Germinal center (tissue), 1 donor: ENCODE results near the gene SLC5A1.
"Not testable (repeated sequence)": the region's sequence is repeated elsewhere in the genome, so short reads cannot be mapped to it uniquely, and the experiment has no call there.

Experiments
- DNase-seq: peaks from one replicate; pipeline ENCODE4 v3.0.0; 2012; ENCODE audit warnings: mixed read lengths, low spot score

The SLC5A1 gene

GRCh38 chr22:32144496-32145274 lies 101.6 kb downstream of the SLC5A1 start:
- DNase-seq, result peak; percentile 34

- DNase-seq, result not testable (repeated sequence)
These were observed 104.1 kb downstream of the SLC5A1 start for GRCh38 chr22:32147128-32147527.

- DNase-seq, result not testable (repeated sequence)
These were observed 105.3 kb downstream of the SLC5A1 start for GRCh38 chr22:32148372-32148771.

- DNase-seq, result not testable (repeated sequence)
These were observed 107.6 kb downstream of the SLC5A1 start for GRCh38 chr22:32150647-32151046.

GRCh38 chr22:32151641-32152040 lies 108.6 kb downstream of the SLC5A1 start:
- not testable (repeated sequence) for DNase-seq

GRCh38 chr22:32154727-32155126 lies 111.7 kb downstream of the SLC5A1 start:
- DNase-seq, result not testable (repeated sequence)

- not testable (repeated sequence) for DNase-seq
These were observed 114.6 kb downstream of the SLC5A1 start for GRCh38 chr22:32157632-32158031.

GRCh38 chr22:32158712-32159533 lies 115.9 kb downstream of the SLC5A1 start, which contains the start of gene C22orf42:
C22orf42 (minus strand) TSS chr22:32159303; CDS start chr22:32159215, 88 bp downstream.
- no peak for DNase-seq

- not testable (repeated sequence) for DNase-seq
These were observed 117.3 kb downstream of the SLC5A1 start for GRCh38 chr22:32160411-32160810.
